ENCODE measurements around the gene KRTAP25-1. TPM values are rescaled to one million over a fixed set of nuclear protein-coding genes. Genes with fewer than 3 reads are reported as not detected.

The KRTAP25-1 gene
- total RNA-seq, 3 donors from 2014 or later (not counting 1 experiment from before 2014, with no cell fraction given) = not detected

- Mint-ChIP-seq H3K4me3 (no peak overlapping the region), H3K27me3 (ENCODE audit: low read depth in 2 of 2) (no peaks in the 10 kb centered on the region), H3K27ac (no peak overlapping the region), H3K36me3 (peaks cover 7% of the 10 kb centered on the region), H3K9me3 (peaks cover 3 to 18% of the 10 kb centered on the region in 2 donors), H3K4me1 (no peaks in the 10 kb centered on the region)
- DNase-seq (no peak), ATAC-seq (no peak)
- H3K4me3 ChIP-seq (ENCODE audit: low read length) = no peak overlapping the region
- H3K27me3 ChIP-seq (ENCODE audit: control insufficient read depth, insufficient read depth, low read length) = no peaks in the 10 kb centered on the region
- no peaks in the 10 kb centered on the region for H3K36me3 ChIP-seq (ENCODE audit: control insufficient read depth, insufficient read depth, low read length)
- no peak overlapping the region for H3K27ac ChIP-seq (ENCODE audit: low read length)
- 43% methylated on average over 3 of the region's 3 CpGs for WGBS (ENCODE audit: insufficient coverage)
- peaks cover 3% of the 10 kb centered on the region for H3K9me3 ChIP-seq (ENCODE audit: control insufficient read depth, insufficient read depth, low read length)
- intact Hi-C loops (cut with micrococcal nuclease) = no loop called here
- no peaks in the 10 kb centered on the region for H3K4me1 ChIP-seq (ENCODE audit: control insufficient read depth, insufficient read depth, low read length)
- TF ChIP-seq CTCF (IDR thresholded peaks at IDR 0.05) = no peak
Observed at GRCh38 chr21:30269803-30270530, 19.3 kb downstream of the KRTAP25-1 start.

GRCh38 chr21:30268608-30269197 is 20.6 kb downstream of the KRTAP25-1 start:
- WGBS (ENCODE audit: insufficient coverage) = 81% methylated on average over 5 of the region's 5 CpGs
- H3K9me3 ChIP-seq (ENCODE audit: control insufficient read depth, insufficient read depth, low read length) = peaks cover 3% of the 10 kb centered on the region
- H3K27me3 Mint-ChIP-seq (ENCODE audit: low read depth in 2 of 2) = no peaks in the 10 kb centered on the region
- no peaks in the 10 kb centered on the region for H3K4me1 Mint-ChIP-seq
- no peaks in the 10 kb centered on the region for H3K36me3 ChIP-seq (ENCODE audit: control insufficient read depth, insufficient read depth, low read length)
- peaks cover 7% of the 10 kb centered on the region for H3K36me3 Mint-ChIP-seq
- H3K9me3 Mint-ChIP-seq = peaks cover 7 to 19% of the 10 kb centered on the region in 2 donors
- H3K4me3 Mint-ChIP-seq = no peak overlapping the region
- H3K4me1 ChIP-seq (ENCODE audit: control insufficient read depth, insufficient read depth, low read length) = no peaks in the 10 kb centered on the region
- H3K27ac Mint-ChIP-seq = no peak overlapping the region
- no peak for ATAC-seq
- H3K4me3 ChIP-seq (ENCODE audit: low read length) = no peak overlapping the region
- no peak overlapping the region for H3K27ac ChIP-seq (ENCODE audit: low read length)
- intact Hi-C loops (cut with micrococcal nuclease) = no loop called here
- no peak for TF ChIP-seq CTCF (IDR thresholded peaks at IDR 0.05)
- no peak for DNase-seq
- H3K27me3 ChIP-seq (ENCODE audit: control insufficient read depth, insufficient read depth, low read length) = no peaks in the 10 kb centered on the region

- no peaks in the 10 kb centered on the region for H3K27me3 ChIP-seq (ENCODE audit: control insufficient read depth, insufficient read depth, low read length)
- DNase-seq (no peak), ATAC-seq (no peak)
- Mint-ChIP-seq H3K9me3 (peaks cover 10 to 18% of the 10 kb centered on the region in 2 donors), H3K36me3 (no peaks in the 10 kb centered on the region), H3K27ac (no peak overlapping the region), H3K4me3 (no peak overlapping the region), H3K4me1 (no peaks in the 10 kb centered on the region), H3K27me3 (ENCODE audit: low read depth in 2 of 2) (no peaks in the 10 kb centered on the region)
- no peaks in the 10 kb centered on the region for H3K36me3 ChIP-seq (ENCODE audit: control insufficient read depth, insufficient read depth, low read length)
- TF ChIP-seq CTCF (IDR thresholded peaks at IDR 0.05) = no peak
- intact Hi-C loops (cut with micrococcal nuclease) = no loop called here
- no peak overlapping the region for H3K27ac ChIP-seq (ENCODE audit: low read length)
- no peak overlapping the region for H3K4me3 ChIP-seq (ENCODE audit: low read length)
- WGBS (ENCODE audit: insufficient coverage) = 91% methylated on average over 4 of the region's 4 CpGs
- peaks cover 3% of the 10 kb centered on the region for H3K9me3 ChIP-seq (ENCODE audit: control insufficient read depth, insufficient read depth, low read length)
- H3K4me1 ChIP-seq (ENCODE audit: control insufficient read depth, insufficient read depth, low read length) = no peaks in the 10 kb centered on the region
Observed at GRCh38 chr21:30257773-30258172, 31.5 kb downstream of the KRTAP25-1 start.

Data from natural killer cell (primary cell).